ENCODE measurements around the gene MPRIP. TPM values are rescaled to one million over a fixed set of nuclear protein-coding genes. Genes with fewer than 3 reads are reported as not detected.

MPRIP gene
- polyA plus RNA-seq, 1 donor from 2014 or later = 14.4 TPM

DNA sequence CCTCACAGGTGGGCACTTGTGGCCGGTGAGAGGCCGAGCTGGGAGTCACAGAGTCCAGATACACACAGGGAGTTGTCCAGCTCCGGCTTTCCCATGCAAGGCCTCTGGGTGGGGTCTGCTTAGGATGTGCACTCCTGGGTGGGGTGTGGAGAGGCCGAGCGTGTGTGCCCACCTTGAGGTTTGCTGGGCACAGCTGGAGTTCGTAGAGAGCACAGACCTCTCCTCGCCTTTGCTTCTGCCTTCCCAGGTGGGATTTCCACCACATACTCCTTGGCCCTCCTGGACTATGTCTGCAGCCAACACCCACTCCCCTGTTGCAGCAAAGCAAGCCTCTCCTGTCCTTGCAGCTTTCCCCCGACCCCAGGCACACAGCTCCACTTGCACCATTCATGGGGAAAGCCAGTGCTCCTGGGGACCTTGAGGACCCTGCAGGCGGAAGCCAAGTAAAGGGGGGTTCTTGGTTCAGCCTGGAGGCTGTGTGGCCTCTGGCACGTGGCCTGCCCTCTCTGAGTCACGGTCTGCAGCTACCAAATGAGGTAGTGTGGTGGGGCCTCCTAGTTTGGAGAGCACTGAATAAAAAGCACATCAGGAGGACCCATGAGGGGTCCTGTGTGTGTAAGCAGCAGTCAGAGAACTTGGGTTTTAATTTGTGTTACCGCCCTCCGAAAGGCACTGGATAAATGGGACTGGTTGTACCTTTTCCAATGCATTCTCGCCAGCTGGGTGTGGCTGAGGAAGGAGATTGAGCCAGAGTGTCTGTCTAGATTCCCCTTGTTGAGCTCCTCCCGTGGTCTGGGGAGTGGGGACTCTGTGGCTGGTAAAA is 31.5 kb downstream of the MPRIP start:
- H3K36me3 Mint-ChIP-seq = peaks cover 3% of the 10 kb centered on the region
- no peak overlapping the region for H3K27ac Mint-ChIP-seq
- peaks cover 0 to 5% (median 0%) of the 10 kb centered on the region in 3 donors for H3K9me3 Mint-ChIP-seq
- H3K4me1 Mint-ChIP-seq = peaks cover 3 to 25% (median 22%) of the 10 kb centered on the region in 3 donors
- no peaks in the 10 kb centered on the region for H3K27me3 Mint-ChIP-seq
- peak overlapping the region in 1 of 4 donors; percentile 27 for H3K4me3 Mint-ChIP-seq

DNA sequence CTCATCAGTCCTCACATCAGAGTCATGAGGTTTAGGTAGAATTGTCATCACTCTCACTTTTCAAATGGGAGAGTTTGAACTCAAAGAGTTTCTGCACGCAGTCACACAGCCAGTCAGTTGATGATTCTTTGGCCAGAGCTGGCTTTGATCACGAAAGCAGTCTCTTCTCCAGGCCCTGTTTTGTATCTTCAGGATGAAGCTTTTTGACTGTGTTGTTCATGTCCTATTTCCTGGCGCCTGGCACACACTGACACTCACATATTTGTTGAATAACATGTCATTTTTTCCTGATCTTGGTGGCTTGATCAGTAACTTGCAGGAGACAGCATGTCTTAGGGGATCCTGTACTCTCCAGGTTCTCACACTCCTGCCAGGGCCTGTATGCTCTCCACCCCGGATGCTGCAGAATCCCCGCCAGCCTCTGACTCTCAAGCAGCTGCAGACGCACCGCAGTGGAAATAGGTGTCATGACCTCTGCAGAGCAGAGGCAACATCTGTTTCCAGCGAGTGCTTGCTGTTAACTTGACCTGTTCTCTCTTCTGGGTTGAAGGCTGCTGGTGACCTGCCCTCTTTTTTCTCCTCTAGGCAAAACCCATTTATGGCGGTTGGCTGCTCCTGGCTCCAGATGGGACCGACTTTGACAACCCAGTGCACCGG is 33.0 kb downstream of the MPRIP start:
- Mint-ChIP-seq H3K27ac (no peak overlapping the region), H3K36me3 (peaks cover 2% of the 10 kb centered on the region), H3K4me1 (peaks cover 3 to 23% (median 19%) of the 10 kb centered on the region in 3 donors), H3K27me3 (no peaks in the 10 kb centered on the region), H3K9me3 (peaks cover 0 to 2% (median 0%) of the 10 kb centered on the region in 3 donors), H3K4me3 (peak overlapping the region in 1 of 4 donors; percentile 67)

- H3K36me3 Mint-ChIP-seq = peaks cover 2% of the 10 kb centered on the region
Observed at GRCh38 chr17:17076066-17076465, 33.8 kb downstream of the MPRIP start.

GRCh38 chr17:17077101-17077500 is 34.8 kb downstream of the MPRIP start:
- Mint-ChIP-seq H3K4me1 (peaks cover 0 to 19% (median 7%) of the 10 kb centered on the region in 3 donors), H3K9me3 (no peaks in the 10 kb centered on the region), H3K27me3 (no peaks in the 10 kb centered on the region), H3K36me3 (peaks cover 2% of the 10 kb centered on the region), H3K27ac (peak overlapping the region in 1 of 3 donors; percentile 7), H3K4me3 (no peak overlapping the region)

More at GRCh38 chr17:17076066-17076465, 33.8 kb downstream of the MPRIP start:
- H3K27ac Mint-ChIP-seq = no peak overlapping the region
- H3K4me1 Mint-ChIP-seq = peaks cover 3 to 23% (median 15%) of the 10 kb centered on the region in 3 donors
- H3K4me3 Mint-ChIP-seq = no peak overlapping the region
- peaks cover 0 to 1% (median 0%) of the 10 kb centered on the region in 3 donors for H3K9me3 Mint-ChIP-seq
- no peaks in the 10 kb centered on the region for H3K27me3 Mint-ChIP-seq

- Mint-ChIP-seq H3K27me3 (no peaks in the 10 kb centered on the region), H3K36me3 (peaks cover 2% of the 10 kb centered on the region), H3K27ac (no peak overlapping the region), H3K4me3 (no peak overlapping the region), H3K9me3 (no peaks in the 10 kb centered on the region), H3K4me1 (peaks cover 0 to 16% (median 6%) of the 10 kb centered on the region in 3 donors)
Observed at GRCh38 chr17:17077861-17078732, 35.8 kb downstream of the MPRIP start.

DNA sequence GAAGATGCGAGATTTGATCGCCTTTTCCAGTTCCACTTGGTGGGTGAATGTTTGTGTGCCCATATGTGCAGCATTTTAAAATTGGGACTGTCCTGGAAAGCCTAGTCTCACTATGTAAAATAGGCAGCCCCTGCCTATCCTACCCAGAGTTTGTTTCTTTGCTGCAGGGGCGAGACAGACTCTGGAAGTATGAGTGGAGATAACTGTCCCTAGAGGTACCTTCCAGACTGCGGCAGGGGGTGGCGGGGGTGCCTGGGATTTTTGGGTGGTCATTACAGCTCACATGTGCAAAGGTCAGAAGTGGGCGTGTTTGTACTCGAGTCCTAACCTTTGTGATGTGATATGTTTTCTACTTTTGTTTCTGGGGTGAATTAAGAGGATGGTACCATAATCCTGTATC is 36.6 kb downstream of the MPRIP start:
- Mint-ChIP-seq H3K27me3 (no peaks in the 10 kb centered on the region), H3K36me3 (peaks cover 2% of the 10 kb centered on the region), H3K4me1 (peaks cover 0 to 14% (median 4%) of the 10 kb centered on the region in 3 donors), H3K9me3 (no peaks in the 10 kb centered on the region), H3K4me3 (no peak overlapping the region), H3K27ac (no peak overlapping the region)

DNA sequence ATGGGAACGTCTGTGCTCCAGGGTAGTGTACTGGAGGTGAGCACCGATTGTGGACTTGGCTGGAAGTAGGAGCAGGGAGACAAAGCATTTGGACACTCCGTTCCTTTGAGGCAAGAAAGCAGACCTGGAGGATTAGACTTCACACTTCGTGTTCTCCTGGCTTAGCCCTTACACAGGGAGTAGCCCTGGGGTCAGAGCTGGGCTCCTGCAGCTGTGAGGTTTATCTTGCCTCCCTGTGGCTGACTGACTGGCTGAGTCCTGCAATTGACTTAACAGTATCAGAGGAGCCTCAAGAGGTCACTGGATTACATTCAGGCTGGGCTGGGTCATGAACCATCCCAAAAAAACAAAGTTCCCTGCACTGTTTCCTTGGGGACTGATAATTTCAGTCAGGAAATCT is 37.1 kb downstream of the MPRIP start:
- Mint-ChIP-seq H3K4me1 (peaks cover 0 to 12% (median 4%) of the 10 kb centered on the region in 3 donors), H3K27ac (no peak overlapping the region), H3K4me3 (no peak overlapping the region), H3K9me3 (no peaks in the 10 kb centered on the region), H3K27me3 (no peaks in the 10 kb centered on the region), H3K36me3 (peaks cover 4% of the 10 kb centered on the region)

- Mint-ChIP-seq H3K27ac (no peak overlapping the region), H3K9me3 (no peaks in the 10 kb centered on the region), H3K4me1 (peaks cover 0 to 9% (median 2%) of the 10 kb centered on the region in 3 donors), H3K4me3 (no peak overlapping the region), H3K36me3 (peaks cover 4% of the 10 kb centered on the region), H3K27me3 (no peaks in the 10 kb centered on the region)
Observed at GRCh38 chr17:17079761-17080160, 37.5 kb downstream of the MPRIP start.

GRCh38 chr17:17080181-17080631 is 37.9 kb downstream of the MPRIP start:
- H3K9me3 Mint-ChIP-seq = no peaks in the 10 kb centered on the region
- H3K4me3 Mint-ChIP-seq = no peak overlapping the region
- H3K27ac Mint-ChIP-seq = no peak overlapping the region
- H3K27me3 Mint-ChIP-seq = no peaks in the 10 kb centered on the region
- H3K36me3 Mint-ChIP-seq = peaks cover 4% of the 10 kb centered on the region
- H3K4me1 Mint-ChIP-seq = peaks cover 0 to 7% (median 2%) of the 10 kb centered on the region in 3 donors

- Mint-ChIP-seq H3K9me3 (no peaks in the 10 kb centered on the region), H3K27me3 (no peaks in the 10 kb centered on the region), H3K4me1 (peaks cover 0 to 7% (median 3%) of the 10 kb centered on the region in 3 donors), H3K27ac (peak overlapping the region in 2 of 3 donors; percentile 71 to 76), H3K4me3 (no peak overlapping the region), H3K36me3 (peaks cover 4% of the 10 kb centered on the region)
Observed at GRCh38 chr17:17080781-17081180, 38.5 kb downstream of the MPRIP start.

DNA sequence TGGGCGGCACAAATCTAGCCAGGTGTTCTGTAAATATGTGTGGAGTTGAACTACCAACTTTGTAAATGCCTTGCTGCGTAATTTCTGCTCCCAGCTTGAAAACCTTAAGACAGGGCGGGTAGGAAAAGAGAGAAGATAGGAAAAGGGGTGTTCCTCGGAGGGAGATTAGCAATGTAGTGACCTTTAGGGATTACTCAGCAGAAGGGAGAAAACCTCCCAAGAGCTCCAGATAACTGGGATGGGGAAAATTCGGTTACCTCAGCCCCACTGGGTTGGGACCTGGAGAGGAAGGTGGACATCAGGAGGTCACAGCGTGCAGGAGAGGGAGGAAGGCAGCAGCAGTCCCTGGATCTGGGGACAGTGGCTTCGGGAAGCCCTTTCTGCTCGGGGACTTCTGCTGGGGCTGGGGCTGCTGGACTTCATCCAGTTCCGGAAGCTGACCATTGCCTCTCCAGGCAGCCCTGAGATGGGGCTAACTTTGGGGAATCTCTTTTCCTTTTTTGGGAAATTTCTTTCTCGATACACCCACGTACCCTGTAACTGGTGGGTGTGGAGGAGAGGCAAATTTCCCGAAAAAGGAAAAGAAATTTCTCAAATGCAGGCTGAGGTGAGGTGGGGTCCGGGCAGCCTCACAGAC is 39.2 kb downstream of the MPRIP start:
- H3K27ac Mint-ChIP-seq = peak overlapping the region in 1 of 3 donors; percentile 76
- peaks cover 2% of the 10 kb centered on the region for H3K36me3 Mint-ChIP-seq
- no peak overlapping the region for H3K4me3 Mint-ChIP-seq
- peaks cover 0 to 6% (median 2%) of the 10 kb centered on the region in 3 donors for H3K4me1 Mint-ChIP-seq
- H3K9me3 Mint-ChIP-seq = no peaks in the 10 kb centered on the region
- H3K27me3 Mint-ChIP-seq = no peaks in the 10 kb centered on the region

DNA sequence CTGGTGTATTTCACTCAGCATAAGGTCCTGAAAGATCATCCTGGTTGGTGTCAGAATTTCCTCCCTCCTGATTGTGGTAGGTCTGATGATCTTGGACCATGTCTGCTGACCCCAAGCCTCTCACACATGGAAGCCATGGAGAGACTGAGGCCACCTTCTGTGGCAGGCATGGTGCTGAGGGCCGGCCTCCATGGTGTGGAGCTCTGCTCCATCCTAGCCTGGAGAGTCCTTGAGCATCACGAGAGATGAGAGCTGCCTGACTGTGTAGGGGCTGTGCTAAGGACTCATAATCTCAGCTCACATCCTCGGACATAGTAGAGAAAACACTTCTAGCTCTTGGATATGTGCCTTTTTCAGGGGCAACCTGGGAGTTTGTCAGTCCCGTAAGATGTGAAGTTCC is 40.6 kb downstream of the MPRIP start:
- no peaks in the 10 kb centered on the region for H3K27me3 Mint-ChIP-seq
- peaks cover 0 to 9% (median 3%) of the 10 kb centered on the region in 3 donors for H3K4me1 Mint-ChIP-seq

DNA sequence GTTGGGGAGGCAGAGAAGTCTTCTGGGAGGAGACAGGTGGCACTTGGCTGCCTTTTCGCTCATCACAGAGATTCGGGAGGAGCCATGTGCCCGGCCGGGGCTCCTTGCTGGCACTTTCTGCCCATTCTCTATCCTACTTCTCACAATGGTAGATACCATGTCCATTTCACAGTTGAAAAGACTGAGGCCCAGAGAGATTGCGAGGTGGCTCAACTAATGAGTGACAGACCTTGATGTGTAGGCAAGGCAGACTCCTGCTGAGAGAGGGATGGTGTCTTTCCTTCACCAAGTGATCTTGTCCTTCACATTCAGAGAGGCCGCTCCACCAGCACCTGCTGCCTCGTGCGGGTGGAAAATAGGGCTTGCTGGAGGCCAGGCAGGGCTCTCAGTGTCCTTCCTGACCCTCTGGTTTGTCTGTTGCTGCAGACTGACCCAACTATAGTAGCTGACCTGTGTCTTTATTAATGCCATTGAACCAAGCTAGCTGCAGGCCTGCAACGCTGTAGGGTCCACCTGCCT is 42.1 kb downstream of the MPRIP start:
- Mint-ChIP-seq H3K36me3 (peaks cover 4% of the 10 kb centered on the region), H3K4me3 (no peak overlapping the region), H3K4me1 (peaks cover 6 to 23% (median 16%) of the 10 kb centered on the region in 3 donors), H3K27me3 (no peaks in the 10 kb centered on the region), H3K9me3 (no peaks in the 10 kb centered on the region), H3K27ac (no peak overlapping the region)

More for the DNA sequence above, 40.6 kb downstream of the MPRIP start:
- Mint-ChIP-seq H3K9me3 (no peaks in the 10 kb centered on the region), H3K27ac (no peak overlapping the region), H3K4me3 (peak overlapping the region in 1 of 4 donors; percentile 28), H3K36me3 (peaks cover 4% of the 10 kb centered on the region)

DNA sequence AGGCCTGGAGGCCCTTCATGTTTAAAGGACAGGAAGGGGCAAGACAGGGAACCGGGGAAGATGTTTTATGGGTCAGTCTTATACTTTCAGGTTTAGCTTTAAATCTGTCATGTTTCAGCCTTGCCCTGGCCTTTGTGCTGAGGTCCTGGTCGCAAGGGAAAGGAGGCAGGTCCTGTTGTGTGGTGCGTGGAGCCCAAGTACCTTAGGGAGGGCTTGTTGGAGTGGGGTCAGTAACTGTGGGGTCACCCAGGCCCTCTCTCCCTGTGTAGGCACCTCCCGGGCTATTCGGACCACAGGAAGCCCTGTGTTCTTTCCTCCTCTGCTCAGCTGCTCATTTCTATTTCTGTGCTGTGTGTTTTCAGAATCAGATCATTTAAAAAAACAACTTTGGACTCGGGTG is 42.7 kb downstream of the MPRIP start:
- Mint-ChIP-seq H3K4me3 (no peak overlapping the region), H3K36me3 (peaks cover 4% of the 10 kb centered on the region), H3K4me1 (peaks cover 6 to 23% (median 16%) of the 10 kb centered on the region in 3 donors), H3K9me3 (no peaks in the 10 kb centered on the region), H3K27me3 (no peaks in the 10 kb centered on the region), H3K27ac (no peak overlapping the region)

All from IgD-negative memory B cell (primary cell).